IMR-90 (cell line): Measurements from ENCODE around the gene PRDX5.

Experiments used
- CTCF ChIP-seq: conservative IDR thresholded peaks from 2 replicates; pipeline ENCODE4 v1.5.1; 2012; ENCODE audit warnings: mild to moderate bottlenecking, low read depth, low read length, improper control_type of control experiment
- POLR2A ChIP-seq: IDR thresholded peaks from 2 replicates; pipeline ENCODE4 v1.6.1; 2012; ENCODE audit warnings: mild to moderate bottlenecking, low read depth, low read length
- RCOR1 ChIP-seq: IDR thresholded peaks from 2 replicates; pipeline ENCODE4 v1.6.1; 2012; ENCODE audit warnings: mild to moderate bottlenecking, low read length, improper control_type of control experiment; ENCODE audit not compliant: insufficient replicate concordance

GRCh38 chr11:64269540-64270220, 48.2 kb upstream of the PRDX5 start:
- TF ChIP-seq POLR2A (peak; percentile 73), CTCF (peak; percentile 17; the same call in 1 of the 2 replicates), RCOR1 (peak; percentile 10)
